ENCODE results near the gene BCKDHA.
A peak's percentile ranks its signal among the peaks of the same experiment; 100 is the strongest.
"Not testable (repeated sequence)": the region's sequence is repeated elsewhere in the genome, so short reads cannot be mapped to it uniquely, and the experiment has no call there.

BCKDHA gene

DNA sequence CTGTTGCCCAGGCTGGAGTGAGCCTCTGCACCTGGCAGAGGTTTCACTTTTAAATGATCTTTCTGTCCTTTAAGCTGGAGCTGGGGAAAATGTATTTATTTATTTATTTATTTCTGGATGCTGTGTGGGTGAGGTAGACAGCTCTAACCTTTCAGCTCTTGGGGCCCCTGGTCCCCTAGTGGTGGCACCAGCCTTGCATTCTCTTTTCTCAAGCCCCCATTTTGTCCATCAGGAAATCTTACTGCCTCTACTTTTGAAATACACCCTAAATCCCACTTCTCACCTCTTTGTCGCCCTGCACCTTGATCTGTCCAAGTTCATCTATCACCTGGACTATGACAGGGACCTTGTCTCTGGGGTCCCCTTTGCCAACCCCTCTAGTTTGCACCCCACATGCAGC lies 31.5 kb upstream of the BCKDHA start:
- peak in 1 of 4 experiments; percentile 26 for DNase-seq

DNA sequence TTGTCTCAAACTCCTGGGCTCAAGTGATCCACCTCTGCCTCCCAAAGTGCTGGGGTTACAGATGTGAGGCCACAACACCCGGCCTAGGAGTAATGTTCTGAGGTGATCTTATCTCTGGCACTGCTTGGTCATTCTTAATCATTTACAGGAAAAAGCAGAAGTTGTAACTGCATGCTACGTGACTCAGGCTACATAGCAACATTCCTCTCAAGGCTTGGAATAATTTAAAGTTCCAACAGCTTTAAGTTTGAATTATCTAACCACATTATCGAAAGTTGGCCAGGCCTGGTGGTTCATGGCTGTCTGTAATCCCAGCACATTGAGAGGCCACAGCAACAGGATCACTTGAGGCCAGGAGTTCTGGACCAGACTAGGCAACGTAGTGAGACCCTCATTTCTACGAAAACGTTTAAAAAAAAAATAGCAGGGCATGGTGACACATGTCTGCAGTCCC lies 29.7 kb upstream of the BCKDHA start:
- DNase-seq, result peak; percentile 50 to 84 (median 69)

DNA sequence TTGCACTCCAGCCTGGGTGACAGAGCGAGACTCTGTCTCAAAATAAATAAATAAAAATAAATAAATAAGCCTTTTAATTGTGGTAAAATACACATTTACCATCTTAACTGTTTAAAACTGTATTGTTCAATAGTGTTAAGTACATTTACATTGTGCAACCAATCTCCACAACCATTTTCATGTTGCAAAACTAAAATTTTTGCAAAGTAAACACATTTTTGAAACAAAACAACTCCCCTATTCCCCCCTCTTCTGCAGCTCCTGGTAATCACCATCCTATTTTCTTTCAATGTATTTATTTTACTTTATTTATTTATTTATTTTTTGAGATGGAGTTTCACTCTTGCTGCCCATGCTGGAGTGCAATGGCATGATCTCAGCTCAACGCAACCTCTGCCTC lies 27.8 kb upstream of the BCKDHA start:
- DNase-seq, result no peak

DNA sequence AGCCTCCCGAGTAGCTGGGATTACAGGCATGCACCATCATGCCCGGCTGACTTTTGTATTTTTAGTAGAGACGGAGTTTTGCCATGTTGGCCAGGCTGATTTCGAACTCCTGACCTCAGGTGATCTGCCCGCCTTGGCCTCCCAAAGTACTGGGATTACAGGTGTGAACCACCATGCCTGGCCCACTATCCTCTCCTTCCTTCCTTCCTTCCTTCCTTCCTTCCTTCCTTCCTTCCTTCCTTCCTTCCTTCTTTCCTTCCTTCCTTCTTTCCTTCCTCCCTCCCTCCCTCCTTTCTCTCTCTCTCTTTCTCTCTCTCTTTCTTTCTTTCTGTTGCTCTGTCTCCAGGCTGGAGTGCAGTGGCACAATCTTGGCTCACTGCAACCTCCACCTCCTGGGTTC lies 26.5 kb upstream of the BCKDHA start:
- DNase-seq, result not testable (repeated sequence)

DNA sequence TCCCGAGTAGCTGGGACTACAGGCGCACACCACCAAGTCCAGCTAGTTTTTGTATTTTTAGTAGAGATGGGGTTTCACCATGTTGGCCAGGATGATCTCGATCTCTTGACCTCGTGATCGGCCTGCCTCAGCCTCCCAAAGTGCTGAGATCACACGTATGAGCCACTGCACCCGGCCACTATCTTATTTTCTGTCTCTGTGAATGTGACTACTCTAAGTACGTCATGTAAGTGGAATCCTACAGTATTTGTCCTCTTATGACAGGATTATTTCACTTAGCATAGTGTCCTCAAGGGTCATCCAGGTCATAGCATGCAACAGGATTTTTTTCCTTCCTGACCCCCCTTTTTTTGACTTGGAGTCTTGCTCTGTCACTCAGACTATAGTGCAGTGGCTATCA lies 26.1 kb upstream of the BCKDHA start:
- no peak for DNase-seq

DNA sequence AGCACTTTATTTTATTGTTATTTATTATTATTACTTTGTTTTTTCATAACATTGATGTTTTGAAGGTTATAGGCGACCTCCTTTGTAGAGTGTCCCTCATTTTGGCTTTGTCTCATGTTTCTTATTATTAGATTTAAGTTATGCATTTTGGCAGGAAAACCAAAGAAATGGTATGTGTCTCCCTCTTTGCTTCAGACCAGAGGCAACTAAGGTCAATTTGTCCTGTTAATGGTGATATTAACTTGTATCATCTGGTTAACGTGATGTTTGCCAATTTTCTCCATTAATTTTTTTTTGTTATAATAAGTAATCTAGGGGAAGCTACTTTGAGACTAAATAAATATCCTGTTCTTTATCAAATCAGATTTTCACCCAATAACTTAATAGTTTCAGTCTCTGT lies 25.1 kb upstream of the BCKDHA start:
- DNase-seq, result no peak

DNA sequence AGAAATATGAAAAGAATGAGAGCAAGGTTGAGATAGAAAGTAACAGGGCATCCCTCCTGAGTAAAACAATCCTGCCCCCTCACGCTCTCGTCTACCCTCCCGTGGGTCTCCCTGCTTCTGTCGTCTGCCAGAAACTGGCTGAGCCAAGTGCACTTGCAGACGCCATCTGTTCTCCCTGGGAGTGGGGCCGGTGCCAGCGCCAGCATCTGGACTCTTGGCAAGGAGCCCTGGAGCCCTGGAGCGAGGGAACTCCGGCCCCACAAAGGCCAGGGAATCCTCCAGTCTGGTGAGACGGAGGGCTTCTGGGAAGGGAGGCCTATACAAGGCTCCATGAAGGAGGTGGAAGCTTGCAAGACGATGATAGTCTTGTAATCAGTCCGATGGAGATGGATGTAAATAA lies 23.6 kb upstream of the BCKDHA start:
- no peak for DNase-seq

DNA sequence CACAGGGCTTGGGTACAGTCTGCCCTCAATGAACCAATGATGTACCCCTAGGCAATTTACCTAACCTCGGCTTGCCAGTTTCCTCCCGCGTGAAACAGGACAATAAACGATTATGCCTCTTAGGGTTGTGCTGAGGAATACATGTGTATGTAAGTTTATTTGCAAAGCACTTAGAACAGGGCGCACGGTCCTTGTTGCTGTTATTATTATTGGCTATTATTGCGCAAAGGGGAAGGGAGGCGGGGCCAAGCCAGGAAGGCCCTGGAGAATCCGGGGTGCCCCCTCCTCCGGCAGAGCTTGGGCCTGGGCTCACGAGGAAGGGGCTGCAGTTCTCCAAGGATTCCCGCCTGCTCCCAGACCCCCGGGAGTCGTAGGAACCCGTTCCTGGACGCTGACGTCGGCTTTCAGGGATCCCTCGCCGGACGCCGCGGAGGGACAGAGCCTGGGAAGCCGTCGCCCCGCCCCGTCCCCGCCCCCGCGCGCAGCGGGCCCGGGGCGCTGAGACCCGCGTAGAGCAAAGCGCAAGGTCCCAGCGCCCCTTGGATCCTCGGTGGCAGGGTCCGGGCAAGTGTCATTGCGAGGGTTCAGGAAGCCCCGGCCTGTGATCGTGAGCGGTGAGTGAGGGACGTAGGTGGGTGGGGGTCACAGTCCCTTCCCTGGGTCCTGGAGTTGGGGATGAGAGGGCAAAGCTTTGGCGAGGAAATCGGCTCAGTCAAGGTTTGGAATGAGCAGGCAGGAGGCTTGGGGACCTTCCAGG lies 21.2 kb upstream of the BCKDHA start, which contains the start of gene TMEM91:
Gene TMEM91 (plus strand): TSS at position 293 of the 757 bp plus-strand sequence. CDS start 1,777 bp downstream, outside the sequence.
- peak; percentile 50 to 74 (median 61) for DNase-seq

DNA sequence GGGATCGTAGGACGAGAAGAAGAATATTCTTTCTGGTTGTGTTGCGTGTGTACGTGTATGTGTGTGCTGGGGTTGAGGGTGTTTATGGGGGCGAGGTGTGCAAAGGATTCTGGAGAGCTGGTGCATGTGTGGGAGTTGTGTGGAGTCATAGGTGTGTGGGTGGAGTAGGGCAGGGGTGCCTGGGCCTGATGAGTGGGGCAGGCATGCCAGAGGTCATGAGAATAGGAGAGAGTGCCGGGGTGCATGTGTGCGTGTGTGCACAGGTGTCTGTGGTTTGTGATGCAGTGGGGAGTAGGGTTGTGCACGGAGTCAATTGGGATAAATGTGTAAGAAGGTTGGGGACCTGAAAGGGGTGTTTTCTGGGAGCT lies 20.6 kb upstream of the BCKDHA start:
- peak; percentile 58 to 81 (median 76) for DNase-seq

DNA sequence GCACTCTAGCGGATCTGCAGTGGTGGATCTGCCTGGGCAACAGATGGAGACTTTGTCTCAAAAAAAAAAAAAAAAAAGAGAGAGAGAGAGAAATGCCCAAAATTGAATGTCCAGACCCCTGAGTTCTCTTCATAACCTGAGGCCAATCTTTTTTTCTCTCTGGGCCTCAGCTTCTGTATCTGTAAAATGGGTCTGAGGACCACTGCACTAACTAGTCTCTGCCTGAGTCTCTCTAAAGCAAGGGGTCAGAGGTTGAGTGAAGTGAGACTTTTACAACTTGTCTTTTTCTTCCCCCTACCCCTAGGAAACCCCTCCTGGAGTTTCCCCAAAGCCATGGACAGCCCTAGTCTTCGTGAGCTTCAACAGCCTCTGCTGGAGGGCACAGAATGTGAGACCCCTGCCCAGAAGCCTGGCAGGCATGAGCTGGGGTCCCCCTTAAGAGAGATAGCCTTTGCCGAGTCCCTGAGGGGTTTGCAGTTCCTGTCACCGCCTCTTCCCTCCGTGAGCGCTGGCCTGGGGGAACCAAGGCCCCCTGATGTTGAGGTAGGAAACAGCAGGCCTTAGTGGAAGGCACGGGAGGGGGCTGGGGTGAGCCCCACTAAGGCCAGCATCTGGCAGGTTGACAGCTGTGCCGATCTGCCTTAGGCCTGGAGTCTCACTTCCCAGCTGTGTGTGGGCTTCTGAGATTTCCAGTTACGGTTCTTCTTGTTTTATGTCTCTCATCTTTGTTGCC lies 19.5 kb upstream of the BCKDHA start:
- peak; percentile 28 to 64 (median 51) for DNase-seq

DNA sequence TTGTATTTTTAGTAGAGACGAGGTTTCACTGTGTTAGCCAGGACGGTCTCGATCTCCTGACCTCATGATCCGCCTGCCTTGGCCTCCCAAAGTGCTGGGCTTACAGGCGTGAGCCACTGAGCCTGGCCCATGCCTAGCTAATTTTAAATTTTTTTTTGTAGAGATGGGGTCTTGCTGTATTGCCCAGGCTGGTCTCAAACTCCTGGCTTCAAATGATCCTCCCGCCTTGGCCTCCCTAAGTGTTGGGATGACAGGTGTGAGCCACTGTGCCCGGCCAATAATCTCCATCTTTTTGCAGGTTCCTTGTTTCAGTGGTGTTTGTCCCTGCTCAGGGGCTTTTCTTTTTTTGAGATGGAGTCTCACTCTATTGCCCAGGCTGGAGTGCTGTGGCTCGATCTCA lies 16.1 kb upstream of the BCKDHA start:
- DNase-seq, result not testable (repeated sequence)

DNA sequence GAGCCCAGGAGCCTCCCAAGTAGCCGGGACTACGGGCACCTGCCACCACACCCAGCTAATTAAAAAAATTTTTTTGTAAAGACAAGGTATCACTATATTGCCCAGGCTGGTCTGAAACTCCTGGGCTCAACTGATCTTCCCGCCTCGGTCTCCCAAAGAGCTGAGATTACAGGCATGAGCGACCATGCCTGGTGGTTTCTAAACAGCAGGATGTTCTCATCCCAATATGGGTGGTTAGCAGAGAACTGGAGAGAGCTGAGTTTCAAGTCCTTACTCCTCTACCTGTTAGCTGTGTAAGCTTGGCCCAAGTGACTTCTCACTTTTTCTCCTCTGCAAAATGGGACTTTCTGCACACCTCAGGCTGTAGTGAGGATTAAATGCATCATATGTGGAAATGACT lies 13.3 kb upstream of the BCKDHA start:
- DNase-seq, result no peak

DNA sequence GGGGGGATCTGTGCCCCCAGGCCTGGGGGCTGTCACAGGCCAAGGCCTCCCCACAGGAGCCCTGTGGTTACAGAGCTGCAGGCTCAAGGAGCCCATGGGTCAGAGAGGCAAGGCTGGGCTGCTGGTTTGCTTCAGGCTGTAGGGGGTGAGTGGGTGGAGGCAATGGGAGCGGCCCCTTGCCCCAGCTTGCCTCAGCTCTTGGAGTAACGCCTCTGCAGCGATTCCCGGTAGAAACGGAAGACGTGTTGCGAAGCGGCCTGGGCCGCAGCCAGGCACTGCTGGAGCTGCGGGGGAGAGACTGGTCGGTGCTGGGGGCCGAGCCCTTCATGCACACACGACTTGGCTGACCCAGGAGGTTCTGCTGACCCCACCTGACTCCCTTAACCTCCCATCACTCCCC lies 11.2 kb upstream of the BCKDHA start:
- DNase-seq, result peak in 1 of 4 experiments; percentile 24

DNA sequence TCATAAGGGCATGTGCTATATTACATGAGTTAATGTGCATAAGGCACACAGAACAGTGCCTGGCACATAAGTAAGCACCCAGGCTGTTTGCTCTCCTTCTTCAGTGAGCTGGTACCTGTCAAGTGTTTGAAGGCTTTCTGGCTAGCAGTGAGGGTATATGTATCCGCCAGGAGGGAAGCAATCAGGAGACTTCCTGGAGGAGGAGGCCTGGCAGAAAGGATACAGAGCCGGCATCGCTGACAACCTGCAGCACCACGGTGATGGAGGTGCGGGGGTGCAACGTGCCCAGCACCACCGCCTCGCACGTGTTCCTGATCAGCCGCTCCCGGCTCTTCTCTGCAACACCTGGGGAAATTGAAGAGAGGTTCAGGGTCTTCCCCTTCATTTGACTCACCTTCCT lies 6.0 kb upstream of the BCKDHA start:
- DNase-seq, result no peak

DNA sequence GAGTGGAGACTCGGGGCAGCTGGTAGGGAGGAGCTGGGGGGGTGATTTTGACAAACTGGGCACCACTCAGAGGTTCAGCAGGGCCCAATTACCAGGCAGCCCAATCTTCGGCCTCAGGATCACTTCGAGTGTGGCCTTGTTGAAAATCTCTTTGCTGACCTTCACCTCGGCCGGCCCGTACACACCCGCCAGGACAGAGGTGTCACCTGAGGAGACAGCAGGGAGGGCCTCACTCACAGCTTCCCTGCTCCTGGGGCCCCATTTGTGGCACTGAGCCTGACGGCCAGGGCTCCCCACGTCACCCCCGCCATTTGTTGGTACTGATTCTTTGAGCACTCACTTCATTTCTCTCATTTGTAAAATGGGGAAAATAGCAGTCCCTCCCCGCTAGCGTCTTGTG lies 4.8 kb upstream of the BCKDHA start:
- no peak for DNase-seq

DNA sequence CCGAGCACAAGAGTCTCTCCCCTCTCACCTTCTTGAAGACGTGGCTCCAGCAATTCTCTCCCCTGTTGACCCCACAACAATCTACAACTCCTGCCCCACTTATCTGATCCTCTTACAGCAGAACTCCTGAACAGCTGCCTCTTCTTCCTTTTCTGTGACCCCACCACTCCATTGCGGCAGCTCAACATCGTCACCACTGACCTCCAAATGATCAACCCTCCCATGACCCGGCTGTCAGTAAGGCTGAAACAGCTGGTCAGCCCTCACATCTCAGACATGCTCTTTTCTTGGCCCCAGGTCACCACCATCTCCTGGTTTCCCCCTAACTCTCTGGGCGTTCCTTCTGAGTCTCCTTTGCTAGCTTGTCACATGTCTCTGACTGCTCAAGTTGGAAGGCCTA lies 2.3 kb upstream of the BCKDHA start:
- peak in 2 of 4 experiments; percentile 33 for DNase-seq

DNA sequence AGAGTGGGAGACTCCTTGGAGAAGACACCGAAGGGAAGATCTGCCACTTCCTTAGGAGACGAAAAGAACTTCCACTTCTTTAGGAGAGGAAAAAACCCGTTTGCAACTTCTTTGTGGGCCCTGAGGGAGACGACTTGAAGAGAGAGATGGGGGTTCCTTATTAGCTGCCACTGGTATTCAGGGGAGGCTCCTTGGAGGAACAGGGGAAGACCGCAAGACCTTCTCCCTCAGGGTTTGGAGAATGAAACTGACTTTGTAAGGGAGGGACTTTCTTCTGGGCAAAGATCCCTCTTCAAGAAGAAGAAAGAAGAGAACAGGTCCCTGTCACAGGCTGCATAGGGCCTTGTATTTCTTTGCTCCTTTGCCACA lies 416 bp downstream of the BCKDHA start:
- DNase-seq, result peak; percentile 32 to 46 (median 36)

DNA sequence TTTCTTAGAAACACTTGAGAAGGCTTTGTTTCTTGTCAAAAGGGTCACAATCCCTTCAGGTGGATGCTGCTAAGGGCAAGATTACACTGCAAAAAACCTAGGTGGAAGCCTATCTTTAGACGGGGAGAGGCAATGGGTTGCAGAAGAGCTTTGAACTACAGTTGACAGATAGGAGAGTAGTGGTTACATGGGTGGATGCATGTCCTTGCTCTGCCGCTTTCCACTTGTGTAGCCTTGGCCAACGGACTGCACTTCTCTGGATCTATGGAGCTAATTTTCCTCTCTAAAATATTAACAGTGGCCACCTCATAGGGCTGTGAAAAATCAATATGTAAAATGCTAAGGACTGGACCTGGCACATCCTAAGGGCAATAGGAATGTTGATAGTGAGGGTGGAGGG lies 980 bp downstream of the BCKDHA start:
- DNase-seq, result no peak

DNA sequence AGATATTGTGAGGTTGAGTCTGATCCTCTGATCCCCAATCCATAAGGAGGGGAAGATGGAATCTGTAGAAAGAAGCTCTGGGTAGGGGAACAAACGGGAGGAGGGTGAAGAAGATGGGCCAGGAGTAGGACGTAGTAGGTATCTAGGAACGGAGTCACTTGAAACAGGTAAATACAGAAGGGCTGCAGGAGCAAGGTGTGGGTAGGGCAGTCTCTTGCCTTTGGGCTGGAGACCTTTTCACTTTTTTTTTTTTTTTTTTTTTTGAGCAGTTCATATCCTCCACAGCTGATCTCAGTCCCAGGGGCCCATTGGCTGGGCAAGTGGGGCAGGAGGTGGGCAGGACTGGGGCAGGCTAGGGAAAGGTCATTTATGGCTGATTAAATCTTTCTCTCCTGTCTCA lies 1.5 kb downstream of the BCKDHA start:
- DNase-seq, result no peak

DNA sequence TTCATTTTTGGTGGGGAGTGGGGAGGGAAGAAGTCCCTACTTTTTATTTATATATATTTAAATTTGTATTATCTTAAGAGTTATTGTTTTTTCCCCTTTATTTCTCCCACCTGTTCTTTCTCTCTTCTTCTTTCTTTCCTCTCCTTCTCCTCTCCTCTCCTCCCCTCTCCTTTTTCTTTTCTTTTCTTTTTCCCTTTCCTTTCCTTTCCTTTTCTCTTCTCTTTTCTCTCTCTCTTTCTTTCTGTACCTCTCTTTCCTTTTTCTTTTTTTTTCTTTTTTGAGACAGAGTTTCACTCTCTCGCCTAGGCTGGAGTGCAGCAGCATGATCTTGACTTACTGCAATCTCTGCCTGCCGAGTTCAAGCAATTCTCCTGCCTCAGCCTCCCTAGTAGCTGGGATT lies 1.9 kb downstream of the BCKDHA start:
- no peak for DNase-seq

DNA sequence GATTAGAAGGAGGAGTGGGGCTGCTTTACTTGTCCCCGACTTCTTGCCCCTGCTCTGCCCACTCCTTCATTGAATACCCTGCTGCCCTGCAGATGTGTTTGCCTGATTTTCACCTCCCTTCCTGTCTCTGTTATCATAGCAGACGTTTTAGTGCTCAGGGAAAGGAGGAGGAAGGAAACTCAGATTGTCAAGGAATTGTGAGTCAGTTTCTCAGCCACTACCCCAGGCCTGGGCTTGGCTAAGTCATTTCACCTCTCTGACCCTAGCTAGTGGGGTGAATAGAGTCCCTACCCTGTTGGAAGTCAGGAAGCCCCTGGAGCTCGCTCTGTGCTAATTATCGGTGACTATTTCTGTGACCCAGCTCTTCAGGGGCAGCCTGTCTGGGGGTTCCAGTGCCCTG lies 3.9 kb downstream of the BCKDHA start:
- DNase-seq, result no peak

DNA sequence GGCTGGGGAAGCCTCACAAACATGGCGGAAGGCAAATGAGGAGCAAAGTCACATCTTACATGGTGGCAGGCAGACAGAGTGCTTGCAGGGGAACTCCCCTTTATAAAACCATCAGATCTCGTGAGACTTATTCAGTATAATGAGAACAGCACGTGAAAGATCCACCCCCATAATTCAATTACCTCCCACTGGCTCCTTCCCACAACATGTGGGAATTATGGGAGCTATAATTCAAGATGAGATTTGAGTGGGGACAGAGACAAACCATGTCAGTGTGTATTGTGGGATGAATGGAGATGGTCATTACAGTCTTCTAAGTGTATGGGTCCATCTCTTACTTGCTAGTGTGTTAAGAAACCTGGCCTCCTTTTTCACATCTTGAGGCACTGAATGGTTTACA lies 4.4 kb downstream of the BCKDHA start:
- DNase-seq, result no peak

DNA sequence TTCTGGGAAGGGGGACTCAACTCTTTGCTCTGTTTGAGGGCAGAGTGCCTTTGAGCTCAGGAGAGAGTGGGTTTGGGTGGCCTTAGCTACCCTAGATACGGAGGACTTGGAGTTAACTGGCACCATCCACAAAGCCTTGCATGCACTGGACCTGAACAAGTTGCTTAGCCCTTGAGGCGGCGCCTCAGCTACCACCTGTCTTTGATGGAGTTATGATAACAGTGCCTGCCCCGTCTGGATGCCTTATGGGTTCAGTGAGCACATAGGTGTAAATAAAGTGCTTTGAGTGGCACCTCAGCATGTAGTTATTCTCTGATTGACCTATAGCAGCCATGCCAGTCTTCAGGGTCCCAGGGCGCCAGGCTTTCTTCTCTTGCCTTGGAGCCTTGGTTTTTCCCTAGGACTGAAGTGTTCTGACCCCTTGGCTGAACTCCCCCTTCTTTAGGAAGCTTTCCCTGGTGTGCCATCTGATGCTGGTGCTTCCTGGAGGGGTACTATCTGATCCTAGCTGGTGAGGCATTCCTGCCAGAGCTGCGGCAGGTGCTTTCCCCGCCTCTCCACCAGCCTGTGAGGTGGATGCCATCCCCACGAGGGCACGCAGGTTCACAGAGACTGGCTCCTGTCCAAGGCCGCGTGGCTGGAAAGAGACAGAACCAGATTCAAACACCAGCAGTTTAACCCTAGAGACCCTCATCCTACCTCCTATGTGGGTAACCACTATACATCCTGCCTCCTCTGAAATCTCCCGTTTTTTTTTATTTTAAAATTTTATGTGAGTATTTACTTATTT lies 5.8 kb downstream of the BCKDHA start:
- no peak for DNase-seq

Data from suppressor macrophage (primary cell).